SK-N-SH (cell line): ENCODE results near the gene GPR32. TPM values are rescaled to one million over a fixed set of nuclear protein-coding genes. Genes with fewer than 3 reads are reported as not detected.

Experiments
- CTCF ChIA-PET: fragments of 300-600, 350-600 bp; formaldehyde crosslinking; extraction: SDS; loops from one replicate; lab custom pipeline; 2021; lab: Yijun Ruan, JAX
- POLR2A ChIA-PET: fragments of 350-600 bp; sonication (Branson Sonifier 250); formaldehyde crosslinking; extraction: SDS; loops from one replicate; lab custom pipeline; 2020; ENCODE audit warnings: antibody characterized with exemption, inconsistent platforms; lab: Yijun Ruan, JAX
- DNase-seq: peaks from one replicate; pipeline ENCODE4 v3.0.0; 2012
- H2AFZ ChIP-seq: fragments of 200-600 bp; sonication (generic); 2 replicates; pipeline ENCODE4 v1.8.1; 2016; ENCODE audit warnings: antibody characterized with exemption, mild to moderate bottlenecking, low read depth
- H3F3A ChIP-seq: fragments of 200-600 bp; sonication (generic); replicated peaks from 2 replicates; pipeline ENCODE3; 2016; ENCODE audit warnings: antibody characterized with exemption, mild to moderate bottlenecking; ENCODE audit not compliant: insufficient read depth
- H3K27ac ChIP-seq, 2 experiments: fragments of 200-500 bp in 1 of 2; fragments of 200-600 bp in 1 of 2; sonication (Bioruptor generic) in 1 of 2; sonication (generic), shearing (Covaris generic) in 1 of 2; 2 replicates each; pipeline versions ENCODE4 v1.5.1 to v1.6.1; 2014 to 2016; ENCODE audit warnings: low read depth in 2 of 2, inconsistent platforms in 1 of 2, low read length in 1 of 2, mild to moderate bottlenecking in 1 of 2, mixed read lengths in 1 of 2
- H3K27me3 ChIP-seq: fragments of 200-600 bp; sonication (generic), shearing (Covaris generic); 2 replicates; pipeline ENCODE4 v1.6.1; 2016; ENCODE audit warnings: mixed run types; ENCODE audit not compliant: insufficient read depth
- H3K36me3 ChIP-seq, 2 experiments: fragments of 200-500 bp in 1 of 2; fragments of 200-600 bp in 1 of 2; sonication (Bioruptor generic) in 1 of 2; sonication (generic) in 1 of 2; replicated peaks in 1 of 2; 2 replicates each; pipeline versions ENCODE3 to v1.5.1; 2014 to 2016; ENCODE audit warnings: low read length in 1 of 2, mild to moderate bottlenecking in 1 of 2; ENCODE audit not compliant: insufficient read depth in 2 of 2, control insufficient read depth in 1 of 2
- H3K4me1 ChIP-seq, 2 experiments: fragments of 200-500 bp in 1 of 2; fragments of 200-600 bp in 1 of 2; sonication (Bioruptor generic) in 1 of 2; sonication (generic), shearing (Covaris generic) in 1 of 2; 2 replicates each; pipeline versions ENCODE4 v1.5.1 to v1.6.1; 2014 to 2016; ENCODE audit warnings: low read depth in 1 of 2, low read length in 1 of 2, mixed run types in 1 of 2; ENCODE audit not compliant: insufficient read depth in 2 of 2, control insufficient read depth in 1 of 2
- H3K4me2 ChIP-seq: fragments of 200-600 bp; sonication (generic), shearing (Covaris generic); 2 replicates; pipeline ENCODE4 v1.6.1; 2017; ENCODE audit warnings: mixed run types
- H3K4me3 ChIP-seq, 2 experiments: fragments of 200-500 bp in 1 of 2; fragments of 200-600 bp in 1 of 2; sonication (Bioruptor generic) in 1 of 2; sonication (generic), shearing (Covaris generic) in 1 of 2; 2 replicates each; pipeline versions ENCODE4 v1.5.1 to v1.8.1; 2014 to 2016; ENCODE audit warnings: low read depth in 2 of 2, inconsistent platforms in 1 of 2, low read length in 1 of 2, mild to moderate bottlenecking in 1 of 2, mixed read lengths in 1 of 2, moderate library complexity in 1 of 2
- H3K79me2 ChIP-seq: fragments of 200-600 bp; sonication (generic); 2 replicates; pipeline ENCODE4 v1.8.1; 2017; ENCODE audit warnings: mild to moderate bottlenecking; ENCODE audit not compliant: insufficient read depth
- H3K9ac ChIP-seq: fragments of 200-600 bp; sonication (generic); 2 replicates; pipeline ENCODE4 v1.6.1; 2017; ENCODE audit warnings: mixed run types
- H3K9me2 ChIP-seq: fragments of 200-600 bp; sonication (generic); 2 replicates; pipeline ENCODE4 v1.6.1; 2017; ENCODE audit warnings: mixed run types
- H3K9me3 ChIP-seq: fragments of 200-600 bp; sonication (generic); 2 replicates; pipeline ENCODE4 v1.6.1; 2017; ENCODE audit warnings: mixed run types, mild to moderate bottlenecking, moderate library complexity
- H4K20me1 ChIP-seq: fragments of 200-600 bp; sonication (generic); 2 replicates; pipeline ENCODE4 v1.6.1; 2017; ENCODE audit warnings: mild to moderate bottlenecking, mixed run types; ENCODE audit not compliant: insufficient read depth
- FOXJ3 ChIP-seq: sonication (generic); formaldehyde crosslinking; IDR thresholded peaks from 2 replicates; pipeline ENCODE4 v1.5.1; 2020; ENCODE audit warnings: mild to moderate bottlenecking, missing genetic modification reagents
- GABPA ChIP-seq: IDR thresholded peaks from 2 replicates; pipeline ENCODE4 v1.4.0; 2012; ENCODE audit warnings: low read depth, mild to moderate bottlenecking
- MEF2A ChIP-seq: IDR thresholded peaks from 2 replicates; pipeline ENCODE4 v1.4.0; 2012; ENCODE audit warnings: low read depth, borderline replicate concordance
- MXI1 ChIP-seq: IDR thresholded peaks from 2 replicates; pipeline ENCODE4 v1.6.1; 2012; ENCODE audit warnings: mild to moderate bottlenecking, low read depth, low read length, improper control_type of control experiment
- NRF1 ChIP-seq: IDR thresholded peaks from 2 replicates; pipeline ENCODE4 v1.6.1; 2012; ENCODE audit warnings: low read depth, mild to moderate bottlenecking, low read length
- POLR2AphosphoS5 ChIP-seq: IDR thresholded peaks from 2 replicates; pipeline ENCODE4 v1.6.1; 2012; ENCODE audit warnings: low read depth, low read length
- RCOR1 ChIP-seq: fragments of 150-350 bp; IDR thresholded peaks from 2 replicates; pipeline ENCODE4 v1.6.1; 2017; ENCODE audit warnings: antibody characterized with exemption, low read length
- REST ChIP-seq: IDR thresholded peaks from 2 replicates; pipeline ENCODE4 v1.6.1; 2012; ENCODE audit warnings: mild to moderate bottlenecking, low read depth, low read length, moderate library complexity
- RFX5 ChIP-seq: IDR thresholded peaks from 2 replicates; pipeline ENCODE4 v1.6.1; 2012; ENCODE audit warnings: mild to moderate bottlenecking, improper control_type of control experiment, low read length
- TEAD4 ChIP-seq: IDR thresholded peaks from 2 replicates; pipeline ENCODE4 v1.4.0; 2012; ENCODE audit warnings: mild to moderate bottlenecking, borderline replicate concordance; ENCODE audit not compliant: insufficient read depth
- USF2 ChIP-seq: fragments of 150-350 bp; IDR thresholded peaks from 2 replicates; pipeline ENCODE4 v1.6.1; 2017; ENCODE audit warnings: antibody characterized with exemption, low read length, low read depth, borderline replicate concordance
- ZBTB33 ChIP-seq: IDR thresholded peaks from 2 replicates; pipeline ENCODE4 v1.4.0; 2012; ENCODE audit warnings: low read depth, borderline replicate concordance
- WGBS: methylation state at CpG from one replicate; pipeline ENCODE4 v1.1.6; 2017; ENCODE audit warnings: low lambda C conversion rate; 5-methylcytosine and 5-hydroxymethylcytosine counted together
- polyA plus RNA-seq, 3 experiments: library from polyadenylated mRNA; depleted of rRNA; stranded (reverse); fragments of >200 nt; gene quantifications; 2 replicates each; pipeline ENCODE4 v1.2.3, GENCODE V29; 2012
- TF ChIP-seq, protein P1 (sequence below): IDR thresholded peaks from 2 replicates; pipeline ENCODE4 v1.4.0; 2012; ENCODE audit warnings: low read depth

Gene GPR32
- polyA plus RNA-seq, 1 of the 3 experiments (the other 2 are of a cell fraction) = not detected

GRCh38 chr19:50725218-50725910 is 44.9 kb upstream of the GPR32 start:
- Histone ChIP-seq H3K9me2 (no peaks in the 10 kb centered on the region), H3K79me2 (peaks cover 13% of the 10 kb centered on the region), H3F3A (peaks cover 3% of the 10 kb centered on the region), H3K36me3 (no peaks in the 10 kb centered on the region)
- POLR2A ChIA-PET = interaction anchor here (0.5 to 1.4 kb wide), 5 partner anchors 15 to 79 kb away, joined by 3 to 6 read pairs (median 4); no protein-coding TSS in a partner anchor
- CTCF ChIA-PET = interaction anchor here (0.6 to 6.4 kb wide), 23 partner anchors 9 to 284 kb away, joined by 3 to 113 read pairs (median 5); no protein-coding TSS in a partner anchor
- DNase-seq = no peak
- TF ChIP-seq, protein P1, sequence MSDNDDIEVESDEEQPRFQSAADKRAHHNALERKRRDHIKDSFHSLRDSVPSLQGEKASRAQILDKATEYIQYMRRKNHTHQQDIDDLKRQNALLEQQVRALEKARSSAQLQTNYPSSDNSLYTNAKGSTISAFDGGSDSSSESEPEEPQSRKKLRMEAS = peak; percentile 63
- TF ChIP-seq GABPA = 0 out of 2 replicates have a peak, but pooled peaks have one; percentile 10
- 0 out of 2 replicates have a peak, but pooled peaks have one; percentile 10 for TF ChIP-seq REST
- TF ChIP-seq RFX5 = no peak
- TF ChIP-seq ZBTB33 = peak; percentile 63; the same call in 1 of the 2 replicates
- TF ChIP-seq, all 33 proteins: peak for 4
- Histone ChIP-seq H3K4me2 (peak overlapping the region; percentile 99), H3K27me3 (no peaks in the 10 kb centered on the region), H2AFZ (peak overlapping the region; percentile 85), H4K20me1 (no peaks in the 10 kb centered on the region), H3K9me3 (no peaks in the 10 kb centered on the region), H3K4me3 (peak overlapping the region; percentile 57 to 83), H3K27ac (peak overlapping the region; percentile 46 to 86; a peak in 3 of 4 replicates), H3K4me1 (peaks cover 0 to 21% of the 10 kb centered on the region in 2 experiments; a peak in 2 of 4 replicates), H3K9ac (peak overlapping the region; percentile 88)
- 0% methylated on average over 16 of the region's 52 CpGs for WGBS

GRCh38 chr19:50725911-50726230 is 44.4 kb upstream of the GPR32 start:
- Histone ChIP-seq H3F3A (peaks cover 3% of the 10 kb centered on the region), H3K27ac (no peak overlapping the region; a peak in 1 of 4 replicates), H3K4me1 (peaks cover 0 to 21% of the 10 kb centered on the region in 2 experiments; a peak in 2 of 4 replicates), H3K9me2 (no peaks in the 10 kb centered on the region), H3K9ac (peak overlapping the region; percentile 88), H3K27me3 (no peaks in the 10 kb centered on the region), H3K9me3 (no peaks in the 10 kb centered on the region), H3K4me3 (peak overlapping the region; percentile 57 to 83), H3K79me2 (peaks cover 13% of the 10 kb centered on the region), H3K36me3 (no peaks in the 10 kb centered on the region), H2AFZ (no peak overlapping the region), H4K20me1 (no peaks in the 10 kb centered on the region), H3K4me2 (peak overlapping the region; percentile 99)
- CTCF ChIA-PET = interaction anchor here (4.4 to 6.4 kb wide), 2 partner anchors 21 to 55 kb away, joined by 40 to 113 read pairs; no protein-coding TSS in a partner anchor
- DNase-seq = no peak
- WGBS = 53% methylated on average over 9 of the region's 9 CpGs
- POLR2A ChIA-PET = no interaction called here
- no peak for TF ChIP-seq POLR2AphosphoS5
- TF ChIP-seq FOXJ3 (CRISPR knock-in tag) = no peak
- TF ChIP-seq MEF2A = no peak
- TF ChIP-seq NRF1 = no peak
- TF ChIP-seq MXI1 = no peak
- TF ChIP-seq TEAD4 = no peak
- no peak for TF ChIP-seq RCOR1
- TF ChIP-seq ZBTB33 = no peak
- TF ChIP-seq USF2 = no peak
